HG03135 (cell line): ENCODE data around the gene ALX4.

Experiments used
- ATAC-seq: cut with Tn5 transposase; IDR thresholded peaks from one replicate; pipeline ENCODE4 v1.9.1; 2021; ENCODE audit warnings: mild to moderate bottlenecking, moderate library complexity; ENCODE audit not compliant: unreplicated experiment

Gene ALX4

DNA sequence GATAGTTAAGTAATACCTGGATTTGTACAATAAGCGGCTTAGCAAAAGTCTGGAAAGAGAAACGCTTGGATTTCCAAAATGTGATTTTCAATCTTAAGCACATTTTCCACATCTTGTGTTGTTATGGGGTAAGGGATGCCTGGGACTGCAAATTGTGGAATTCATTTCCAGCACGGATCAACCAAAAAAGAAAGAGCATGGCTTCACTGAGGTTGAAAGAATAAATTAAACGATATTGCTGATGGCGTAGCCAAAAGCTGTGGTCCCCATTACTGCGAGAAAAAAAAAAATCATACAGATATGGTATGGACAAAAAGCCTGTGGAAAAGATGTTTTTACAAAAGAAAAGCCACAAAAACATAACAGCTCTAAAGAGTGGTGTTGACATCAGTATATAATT, 26.0 kb upstream of the ALX4 start:
- no peak for ATAC-seq

DNA sequence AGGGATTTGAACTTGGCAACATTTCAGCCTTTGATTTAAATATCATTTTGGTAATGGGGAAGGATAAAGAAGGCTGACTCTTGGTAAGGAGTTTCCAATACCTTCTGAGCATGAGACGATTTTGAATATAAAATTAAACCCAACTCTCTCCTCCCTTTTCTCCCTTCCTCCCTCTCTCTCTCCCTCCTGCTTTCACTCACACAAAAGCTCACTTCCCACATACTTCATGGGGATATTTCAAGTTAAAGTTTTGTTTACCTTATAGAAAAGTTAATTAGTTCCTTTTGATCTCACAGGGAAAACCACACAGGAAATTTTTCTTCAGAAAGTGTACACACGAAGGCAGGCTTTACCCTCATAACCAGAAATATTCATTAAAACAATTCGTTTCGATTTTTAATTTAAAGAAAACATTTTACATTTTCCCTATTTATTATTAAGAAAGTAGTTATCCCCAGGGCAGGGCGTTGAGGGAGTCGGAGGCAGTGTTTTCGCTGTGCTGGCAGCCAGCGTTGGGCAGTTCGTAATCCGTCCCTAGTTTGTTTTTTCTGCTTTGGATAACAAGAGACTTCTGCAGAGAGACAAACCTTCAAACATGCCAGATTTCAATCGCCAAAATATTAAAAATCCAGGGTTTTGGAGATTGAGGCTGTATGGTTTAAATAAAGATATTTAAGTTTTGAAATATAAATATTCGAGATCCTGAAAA, 25.3 kb upstream of the ALX4 start:
- ATAC-seq: no peak

DNA sequence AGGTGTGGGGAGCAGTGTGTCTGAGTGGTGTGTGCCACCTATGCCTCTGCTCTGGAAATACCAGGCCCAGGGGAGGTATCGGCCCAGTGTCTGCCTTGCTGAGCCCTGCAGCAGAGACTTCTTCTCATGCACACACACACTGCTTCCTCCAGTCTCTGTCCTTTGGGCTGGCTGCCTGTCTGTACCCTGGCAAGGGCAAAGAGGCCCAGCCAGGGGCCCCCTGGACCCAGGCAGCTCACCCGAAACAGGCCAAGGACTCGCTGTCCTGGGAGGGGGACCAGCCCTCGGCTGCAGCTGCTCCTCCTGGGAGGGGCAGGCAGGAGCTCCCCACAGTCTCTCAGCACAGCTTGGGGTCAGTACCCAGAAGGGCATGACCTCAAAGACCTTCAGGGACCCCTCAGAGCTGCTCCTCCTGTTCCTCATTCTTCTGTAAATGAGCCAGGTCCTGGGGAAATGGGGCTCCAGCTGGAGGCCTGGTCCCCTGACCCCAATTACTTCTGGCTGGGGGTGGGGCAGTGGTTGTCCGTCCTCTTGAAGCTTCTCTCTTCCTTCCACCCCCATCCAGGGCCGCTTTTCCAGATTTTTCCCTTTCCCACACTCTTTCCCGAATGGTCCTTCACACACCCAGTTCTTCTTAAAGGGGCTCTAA, 24.5 kb upstream of the ALX4 start:
- no peak for ATAC-seq

DNA sequence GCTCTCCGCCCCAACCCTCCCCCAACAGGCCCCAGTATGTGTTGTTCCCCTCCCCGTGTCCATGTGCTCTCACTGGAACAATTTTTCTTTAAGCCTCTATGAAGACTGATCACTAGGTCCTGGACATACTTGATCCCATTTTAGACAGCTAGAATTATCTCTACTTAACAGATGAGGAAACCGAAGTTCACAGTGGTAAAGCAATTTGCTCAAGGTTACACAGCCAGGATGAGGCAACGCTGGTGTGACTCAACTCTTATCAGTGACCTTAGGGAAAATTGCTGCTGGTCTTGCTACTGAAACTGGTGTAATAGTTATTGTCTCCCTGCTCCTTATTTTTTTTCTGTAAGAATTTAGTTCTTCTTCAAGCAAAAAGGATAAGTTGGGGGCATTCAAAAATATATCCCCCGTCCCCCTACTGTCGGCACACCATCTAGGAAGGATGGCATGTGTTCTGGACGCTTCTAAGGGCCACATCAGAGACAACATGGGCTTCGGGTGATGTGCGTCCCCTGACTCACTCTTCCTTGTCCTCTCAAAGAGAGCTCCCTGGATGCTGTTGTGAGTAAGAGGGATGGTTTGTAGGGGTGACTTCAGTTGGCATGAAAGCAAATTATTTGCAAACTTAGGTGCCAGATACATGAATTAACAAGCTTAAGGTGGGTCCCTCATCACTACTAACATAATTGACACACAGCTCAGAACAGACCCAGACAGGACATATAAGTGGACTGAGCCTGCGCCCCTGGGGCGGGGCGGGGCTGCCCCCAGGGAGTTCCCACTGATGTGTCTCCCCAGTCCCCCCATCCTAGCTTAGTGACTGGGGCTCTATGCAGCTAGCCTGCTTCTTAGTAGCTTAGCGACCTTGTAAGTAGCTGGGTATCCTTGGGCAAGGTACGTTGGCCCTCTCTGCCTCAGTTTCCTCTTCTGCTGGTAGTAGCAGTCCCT, 23.6 kb upstream of the ALX4 start:
- no peak for ATAC-seq

DNA sequence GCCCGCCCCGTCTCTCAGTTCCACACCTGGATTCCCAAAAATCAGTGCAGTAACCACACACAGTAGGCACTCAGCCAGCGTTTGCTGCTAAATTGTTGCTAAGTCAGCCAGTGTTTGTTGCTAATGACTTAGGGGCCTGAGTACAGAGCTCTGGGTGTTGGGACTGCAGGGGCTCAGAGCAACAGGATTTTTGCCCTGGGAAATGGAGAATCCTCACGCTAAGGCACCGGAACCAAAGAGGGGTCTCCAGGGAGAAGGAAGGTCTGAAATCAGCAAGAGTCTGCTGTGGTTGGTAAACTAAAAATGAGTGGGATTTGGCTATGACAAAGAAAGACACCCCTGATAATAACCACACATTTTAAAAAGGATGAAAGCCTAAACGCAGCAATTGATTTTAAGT, 22.7 kb upstream of the ALX4 start:
- ATAC-seq: no peak

DNA sequence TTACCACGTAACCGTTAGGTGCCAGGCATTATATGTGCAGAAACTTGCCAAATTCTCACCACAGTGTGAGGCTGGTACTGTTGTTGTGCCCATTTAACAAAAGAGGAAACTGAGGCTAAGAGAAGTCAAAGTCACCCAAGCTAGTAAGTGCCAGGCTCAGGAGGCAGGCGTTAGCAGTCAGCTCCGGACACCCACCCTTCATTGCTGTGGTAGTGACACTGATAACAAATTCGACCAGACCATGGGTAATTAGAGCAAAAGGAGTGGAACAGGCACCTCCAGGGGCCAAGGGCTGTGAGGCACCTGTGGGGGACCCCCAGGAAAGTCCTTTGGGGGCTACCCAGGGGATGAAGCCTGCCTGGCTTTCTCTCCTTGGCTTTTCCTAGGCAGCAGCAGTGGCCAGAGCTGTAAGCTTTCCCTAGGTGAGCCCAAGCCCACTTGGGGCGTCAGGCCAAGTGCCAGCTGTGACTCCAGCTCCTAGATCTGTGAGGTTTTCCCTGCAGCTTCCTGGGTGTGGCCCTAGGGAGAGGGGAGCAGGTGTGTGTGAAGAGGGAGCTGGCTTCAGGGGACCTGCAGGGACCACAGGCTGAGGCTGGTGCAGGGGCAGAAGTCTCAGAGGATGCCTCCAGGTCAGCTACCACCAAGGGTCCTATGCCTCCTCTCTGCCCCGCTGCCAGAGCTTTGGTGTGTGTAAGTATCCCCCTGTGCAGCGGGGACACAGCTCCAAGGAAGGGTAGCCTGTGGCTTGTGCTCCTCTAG, 19.7 kb upstream of the ALX4 start:
- ATAC-seq: no peak

DNA sequence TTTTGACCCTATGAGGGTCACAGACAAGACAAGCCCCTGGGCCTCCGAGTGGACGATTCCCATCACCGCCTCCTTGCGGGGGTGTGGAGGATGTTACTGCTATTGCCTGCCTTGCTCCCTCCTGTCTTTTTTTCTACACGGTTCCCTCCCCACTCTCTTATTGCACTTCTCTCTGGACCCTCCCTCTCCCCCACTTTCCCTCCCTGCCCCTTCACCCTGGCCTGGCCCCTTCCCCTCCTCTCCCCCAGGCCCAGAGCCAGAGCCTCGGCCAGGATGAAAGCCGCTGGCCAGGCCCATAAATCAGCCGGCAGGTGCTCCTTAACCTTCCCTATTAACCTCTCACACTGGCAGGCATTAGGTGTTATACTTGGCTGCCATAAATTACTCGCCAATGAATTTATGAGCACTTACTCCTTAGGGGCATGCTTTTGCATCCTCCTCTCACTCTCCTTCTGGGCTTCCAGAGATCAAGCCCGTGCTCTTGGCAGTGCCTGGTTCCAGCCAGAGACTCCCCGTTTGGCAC, 18.3 kb upstream of the ALX4 start:
- ATAC-seq: no peak

DNA sequence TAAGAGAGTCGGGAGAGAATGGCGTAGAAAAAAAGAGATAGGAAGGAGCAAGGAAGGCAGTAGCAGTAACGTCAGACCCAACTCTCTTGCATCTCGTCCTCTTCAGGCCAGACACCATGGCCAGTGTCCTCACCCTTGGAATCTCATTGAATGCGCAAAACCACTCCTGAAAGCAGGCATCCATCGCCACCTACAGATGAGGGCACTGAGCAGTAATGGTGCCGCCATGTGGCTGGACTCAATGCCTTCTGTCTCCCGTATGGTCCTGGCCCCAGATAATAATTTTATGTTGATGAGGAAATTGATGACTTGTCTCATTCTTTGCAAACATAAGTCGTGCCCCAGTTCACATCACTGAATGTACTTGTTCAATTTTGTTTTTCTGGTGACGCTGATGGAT, 17.8 kb upstream of the ALX4 start:
- ATAC-seq: no peak

DNA sequence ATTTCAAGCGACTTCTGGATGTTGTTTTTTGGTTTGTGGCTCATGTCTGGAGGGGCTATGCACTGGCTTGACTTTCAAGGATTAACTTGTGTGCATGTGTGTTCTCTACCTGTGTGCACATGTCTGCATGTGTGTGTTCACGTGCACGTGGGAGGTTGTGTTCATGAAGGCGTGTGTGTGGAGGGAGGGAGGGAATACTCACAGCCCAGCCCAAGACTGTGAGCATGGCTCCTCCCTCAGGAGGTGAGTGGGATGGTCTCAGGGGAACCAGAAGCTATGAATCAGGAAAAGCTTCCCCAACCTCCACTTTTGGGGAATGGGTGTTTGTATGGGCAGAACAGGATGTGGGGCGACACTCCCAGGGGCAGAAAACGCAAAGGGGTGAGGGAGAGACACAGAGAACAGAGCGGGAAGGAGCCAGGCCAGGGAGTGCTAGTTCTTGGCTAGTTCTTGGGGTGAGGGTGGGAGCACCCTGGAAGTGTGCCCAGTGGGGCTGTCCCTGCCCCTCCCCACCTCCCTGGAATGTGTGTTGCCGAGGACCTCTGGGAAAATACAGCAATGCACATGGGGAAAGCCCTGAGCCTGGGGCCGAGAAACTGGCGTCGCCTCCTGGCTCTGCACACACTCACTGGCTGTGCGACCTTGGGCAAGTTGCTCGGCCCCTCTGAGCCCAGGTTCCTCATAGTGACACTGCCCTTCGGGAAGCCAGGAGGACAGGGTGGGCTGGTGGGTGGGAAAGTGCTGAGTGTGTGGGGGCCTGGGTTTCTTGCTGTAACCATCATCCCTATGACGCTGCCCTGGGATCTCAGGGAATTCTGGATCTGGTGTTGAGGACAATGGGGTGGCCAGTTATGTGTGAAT, 16.9 kb upstream of the ALX4 start:
- ATAC-seq: no peak

DNA sequence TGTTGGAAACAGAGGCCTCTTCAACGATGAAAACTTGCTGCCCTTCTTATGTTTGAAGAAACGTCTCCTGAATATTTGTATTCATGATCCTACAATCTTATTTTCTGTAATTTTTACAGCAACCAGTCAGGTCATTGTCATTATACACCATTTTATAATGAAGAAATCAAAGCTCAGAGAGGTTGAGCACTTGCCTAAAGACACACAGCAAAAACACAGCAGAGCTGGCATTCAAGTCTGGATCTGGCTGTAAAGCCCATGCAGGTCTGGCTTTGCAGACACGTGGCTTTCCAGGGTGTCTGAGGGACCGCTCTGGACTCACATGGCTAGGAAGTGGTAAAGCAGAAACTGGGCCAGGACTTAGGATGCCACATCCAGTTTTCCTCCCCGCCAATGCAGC, 15.8 kb upstream of the ALX4 start:
- no peak for ATAC-seq

DNA sequence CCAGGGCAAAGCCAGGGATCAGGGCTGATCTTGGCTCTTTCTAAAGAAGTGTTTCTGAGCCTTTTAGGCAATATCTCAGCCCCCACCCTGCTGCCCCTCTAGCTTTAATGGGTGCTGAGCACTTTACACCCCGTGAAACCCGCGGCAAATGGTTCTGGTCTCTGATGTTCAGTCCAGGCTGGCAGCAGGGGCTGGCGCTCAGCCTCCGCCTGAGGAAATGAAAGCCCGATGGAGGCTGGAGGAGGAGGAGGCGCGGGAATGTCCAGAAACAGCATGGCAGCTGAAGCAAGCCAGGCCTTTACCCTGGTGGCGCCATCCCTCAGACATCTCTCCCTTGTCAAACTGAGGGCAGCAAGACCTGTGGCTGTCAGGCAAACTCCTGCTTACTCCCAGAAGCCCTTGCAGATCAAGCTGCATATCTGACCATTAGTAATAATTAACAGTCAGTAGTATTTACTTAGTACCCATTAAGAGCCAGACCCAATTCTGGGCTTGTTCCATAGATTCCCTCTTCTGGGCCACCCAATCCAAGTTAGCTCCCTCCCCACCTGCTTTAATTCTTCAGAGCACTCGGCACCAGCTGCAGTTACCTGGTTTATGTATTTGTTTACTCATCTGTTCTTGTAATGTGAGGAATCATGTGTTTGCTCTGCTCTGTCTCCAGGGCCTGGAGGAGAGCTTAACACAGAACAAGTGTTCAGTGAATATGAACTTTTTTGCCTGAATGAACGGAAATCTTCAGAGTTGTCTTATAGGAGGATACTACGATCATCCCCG, 15.0 kb upstream of the ALX4 start:
- ATAC-seq: no peak

DNA sequence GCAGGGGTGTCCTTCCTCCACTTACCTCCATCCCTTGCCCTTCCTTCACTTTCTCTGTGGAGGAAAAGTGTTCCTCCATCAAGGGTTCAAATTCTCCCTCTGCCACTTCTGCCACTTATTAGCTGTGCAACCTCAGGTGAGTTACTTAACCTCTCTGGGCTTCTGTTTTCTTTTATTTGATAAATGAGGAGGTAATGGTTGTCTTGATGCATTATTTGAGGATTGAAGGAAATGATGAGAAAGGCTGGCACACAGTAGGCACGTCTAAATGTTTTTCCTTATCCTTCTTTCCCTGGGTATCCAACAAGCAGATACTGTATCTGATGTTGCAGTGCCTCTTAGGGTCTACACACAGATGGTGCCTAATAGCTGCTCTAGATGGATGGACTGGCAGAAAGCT, 14.3 kb upstream of the ALX4 start:
- no peak for ATAC-seq

DNA sequence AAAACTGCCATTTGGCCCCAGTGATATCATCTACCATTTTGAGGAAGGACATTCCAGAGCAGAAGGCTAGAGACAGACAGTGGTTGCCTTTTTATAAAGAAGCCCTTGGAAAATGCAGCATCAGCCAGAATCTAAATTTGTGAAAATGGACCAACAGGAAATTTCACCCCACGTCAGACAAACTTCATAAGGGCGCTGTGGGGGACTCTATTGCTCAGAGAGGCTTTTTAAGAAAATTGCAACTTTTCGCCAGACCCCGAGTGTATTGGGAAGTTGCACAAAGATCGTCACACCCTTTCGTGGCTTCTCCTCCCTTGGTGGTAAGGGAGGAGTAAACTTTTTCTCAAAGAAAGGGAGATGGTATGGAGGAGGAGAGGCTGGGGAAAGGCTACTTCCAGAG, 12.3 kb upstream of the ALX4 start:
- no peak for ATAC-seq

DNA sequence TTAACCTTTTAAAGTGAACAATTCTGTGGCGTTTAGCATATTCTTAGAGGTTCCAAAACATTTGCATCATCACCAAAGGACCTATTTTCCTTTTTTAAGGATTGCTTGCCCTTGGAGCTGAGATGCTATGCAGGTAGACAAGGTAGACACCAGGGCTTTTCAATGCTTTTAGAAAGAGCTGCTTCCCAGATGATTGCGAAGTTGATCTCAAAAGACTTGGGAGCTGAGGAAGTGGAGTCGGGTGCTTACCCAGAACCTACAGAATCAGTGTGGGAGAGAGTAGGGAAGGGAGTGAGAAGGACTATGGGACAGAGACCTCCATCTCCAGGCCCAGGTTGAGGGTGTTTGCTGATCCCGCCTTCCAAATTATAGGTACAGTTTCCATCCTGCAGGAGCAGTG, 11.1 kb upstream of the ALX4 start:
- no peak for ATAC-seq

DNA sequence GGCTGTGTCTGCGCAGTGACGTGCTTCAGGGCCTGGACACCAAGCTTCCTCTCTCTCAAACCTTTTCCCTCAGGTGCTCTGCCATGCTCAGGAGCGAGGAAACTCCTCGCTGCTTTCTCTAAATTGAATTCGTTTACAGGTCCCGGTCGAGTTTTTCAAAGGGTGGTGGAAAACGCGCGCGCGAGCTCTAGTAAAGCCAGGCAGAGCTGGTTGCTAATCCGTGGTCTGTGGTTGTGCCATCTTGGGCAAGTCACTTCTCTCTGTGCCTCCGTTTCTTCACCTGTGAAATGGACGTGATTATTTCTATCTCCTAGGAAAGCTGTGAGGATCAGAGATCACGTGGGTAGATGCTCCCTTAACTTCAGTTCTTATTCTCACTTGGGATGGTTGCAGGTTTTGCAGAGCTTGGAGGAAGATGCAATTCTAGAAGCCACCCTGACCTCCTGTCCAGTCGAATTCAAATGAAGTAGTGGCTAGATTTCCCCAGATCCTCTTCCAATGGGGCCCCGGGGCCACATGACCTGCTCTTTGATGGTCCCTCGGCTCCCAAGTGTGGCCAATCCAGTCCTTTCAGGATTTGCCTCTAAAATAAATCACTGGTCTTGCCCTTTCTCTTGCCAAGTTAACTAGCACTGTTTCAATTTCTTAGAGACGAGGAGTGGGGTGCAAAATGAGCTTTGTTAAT, 10.5 kb upstream of the ALX4 start:
- no peak for ATAC-seq

DNA sequence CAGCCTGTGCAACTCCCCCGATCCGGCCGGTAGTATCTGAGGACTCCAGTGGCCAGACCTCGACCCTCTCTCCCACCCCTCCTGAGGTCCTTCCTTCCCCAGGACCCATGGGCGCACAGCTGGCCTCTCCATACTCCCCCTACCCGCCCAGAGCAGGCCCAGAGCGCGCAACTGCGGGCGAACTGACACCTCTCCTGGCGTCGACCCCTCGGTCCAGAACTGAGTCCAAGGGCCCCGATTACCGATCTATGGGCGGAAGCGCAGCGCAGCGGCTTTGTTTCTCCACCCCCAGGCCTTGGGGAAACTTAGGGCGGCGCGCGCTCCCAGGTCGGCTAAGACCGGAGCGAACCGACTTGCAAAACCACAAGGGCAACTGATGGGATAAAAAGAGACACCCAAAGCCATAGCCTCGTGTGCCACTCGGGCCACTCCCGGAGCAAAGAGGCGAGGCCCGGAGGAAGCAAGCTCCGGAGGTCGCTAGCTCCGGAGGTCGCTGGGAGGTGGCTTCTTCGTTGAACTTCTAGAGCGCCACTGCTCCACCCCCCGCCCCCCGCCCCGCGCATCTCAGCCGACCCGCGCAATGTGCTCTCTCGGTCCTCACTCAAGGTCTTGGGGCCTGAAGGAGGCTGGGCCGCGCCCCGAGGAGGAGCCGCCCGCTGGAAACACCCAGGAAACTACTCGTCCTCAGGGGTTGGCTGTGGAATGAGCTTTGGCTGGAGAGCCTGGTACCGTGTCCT, 9.8 kb upstream of the ALX4 start:
- no peak for ATAC-seq

DNA sequence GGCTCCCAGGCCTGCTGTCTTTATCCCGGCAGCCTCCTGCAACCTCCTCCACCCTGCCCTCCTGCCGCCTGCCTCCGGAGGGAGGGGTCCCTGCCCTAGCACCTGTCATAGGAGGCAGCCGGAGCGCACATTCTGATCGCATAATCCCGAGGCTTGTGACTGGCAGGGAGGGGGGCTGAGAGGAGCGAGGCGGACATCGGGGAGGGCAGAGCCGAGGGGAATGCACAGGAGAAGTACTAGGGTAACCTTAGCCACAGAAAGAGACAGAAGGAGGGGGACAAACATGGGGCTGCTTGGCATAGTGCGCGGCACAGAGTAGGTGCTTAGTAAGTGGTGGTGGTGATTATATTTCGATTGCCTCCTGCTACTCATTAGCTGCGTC, 9.2 kb upstream of the ALX4 start:
- no peak for ATAC-seq

DNA sequence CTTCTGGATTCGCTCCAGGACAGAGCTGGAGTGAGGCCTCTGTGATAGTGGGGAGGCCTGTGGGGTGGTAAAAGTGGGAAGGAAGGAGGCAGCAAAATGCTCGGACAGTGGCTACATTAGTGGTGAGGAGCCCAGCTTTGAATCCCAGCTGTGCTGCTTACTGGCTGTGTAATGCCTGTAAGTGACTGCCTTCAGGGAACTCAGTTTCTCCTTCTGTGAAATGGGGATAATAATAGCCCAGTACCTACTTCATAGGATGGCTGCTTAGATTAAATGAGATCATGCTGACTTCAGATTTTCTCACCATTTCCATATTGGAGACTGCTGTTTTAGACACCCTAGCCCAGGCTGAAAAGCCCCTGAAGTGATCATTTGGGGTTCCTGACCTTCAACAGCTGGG, 8.4 kb upstream of the ALX4 start:
- ATAC-seq: no peak
